Measurements from ENCODE around the gene C9orf152. TPM values are rescaled to one million over a fixed set of nuclear protein-coding genes. Genes with fewer than 3 reads are reported as not detected.
A peak's percentile ranks its signal among the peaks of the same experiment; 100 is the strongest.

Gene C9orf152
- total and polyA plus RNA-seq, 2 of the 13 experiments (the other 11 are each of a cell fraction or from before 2014, with no cell fraction given), result 0.24 to 0.48 TPM

- TF ChIP-seq SOX6 (IDR thresholded peaks at IDR 0.05), result no peak
- no peak for TF ChIP-seq SOX6 (CRISPR knock-in tag; IDR thresholded peaks at IDR 0.05)
- TF ChIP-seq ATF2 (CRISPR knock-in tag; IDR thresholded peaks at IDR 0.05), result no peak
- TF ChIP-seq ZNF124 (CRISPR knock-in tag; IDR thresholded peaks at IDR 0.05), result no peak
- no peak for TF ChIP-seq EHMT2 (IDR thresholded peaks at IDR 0.05; ENCODE audit: borderline replicate concordance, low read depth, low read length)
- TF ChIP-seq MAFF (IDR thresholded peaks at IDR 0.05; ENCODE audit: low read depth, low read length), result 0 out of 2 replicates have a peak, but pooled peaks have one; percentile 11
- TF ChIP-seq SATB2 (CRISPR knock-in tag; IDR thresholded peaks at IDR 0.05), result no peak
- peak; percentile 43; the same call in 1 of the 2 replicates for TF ChIP-seq ARID3A (IDR thresholded peaks at IDR 0.05; ENCODE audit: low read depth, low read length)
- TF ChIP-seq KAT8 (CRISPR knock-in tag; IDR thresholded peaks at IDR 0.05), result no peak
- no peak for TF ChIP-seq HMGXB3 (CRISPR knock-in tag; IDR thresholded peaks at IDR 0.05; ENCODE audit: borderline replicate concordance)
- TF ChIP-seq FOXJ3 (CRISPR knock-in tag; IDR thresholded peaks at IDR 0.05; ENCODE audit: borderline replicate concordance), result no peak
- TF ChIP-seq PPARG (CRISPR knock-in tag; conservative IDR thresholded peaks at IDR 0.05), result no peak
- peak; percentile 87 for TF ChIP-seq STAG1 (CRISPR knock-in tag; IDR thresholded peaks at IDR 0.05)
- no peak for TF ChIP-seq ZNF749 (CRISPR knock-in tag; IDR thresholded peaks at IDR 0.05; ENCODE audit: borderline replicate concordance)
- TF ChIP-seq ZNF235 (CRISPR knock-in tag; IDR thresholded peaks at IDR 0.05; ENCODE audit: borderline replicate concordance), result no peak
- TF ChIP-seq ZFP91 (CRISPR knock-in tag; IDR thresholded peaks at IDR 0.05; ENCODE audit: borderline replicate concordance), result no peak
- TF ChIP-seq MTERF4 (CRISPR knock-in tag; IDR thresholded peaks at IDR 0.05), result 0 out of 2 replicates have a peak, but pooled peaks have one; percentile 29
- no peak for TF ChIP-seq REXO4 (CRISPR knock-in tag; IDR thresholded peaks at IDR 0.05; ENCODE audit: borderline replicate concordance)
- no peak; the same call in 1 of the 2 replicates for TF ChIP-seq YEATS2 (CRISPR knock-in tag; IDR thresholded peaks at IDR 0.05; ENCODE audit: borderline replicate concordance)
- 0 out of 2 replicates have a peak, but pooled peaks have one; percentile 20 for TF ChIP-seq ELF3 (CRISPR knock-in tag; IDR thresholded peaks at IDR 0.05)
Measured at GRCh38 chr9:110152704-110153374, 55.1 kb downstream of the C9orf152 start (continued).

Measured in HepG2 (cell line).